Kidney epithelial cell (primary cell): ENCODE data around the gene HAGH. TPM values are rescaled to one million over a fixed set of nuclear protein-coding genes. Genes with fewer than 3 reads are reported as not detected.

Experiments
- DNase-seq: peaks from one replicate; pipeline ENCODE4 v3.0.0-alpha.2; 2010; ENCODE audit warnings: low read depth
- H3K27me3 ChIP-seq: 2 replicates; pipeline ENCODE4 v1.6.0; 2011; ENCODE audit warnings: low read length; ENCODE audit not compliant: control insufficient read depth, insufficient read depth
- H3K36me3 ChIP-seq: 2 replicates; pipeline ENCODE4 v1.5.1; 2011; ENCODE audit warnings: low read length; ENCODE audit not compliant: control insufficient read depth, insufficient read depth
- H3K4me3 ChIP-seq: 2 replicates; pipeline ENCODE4 v1.5.1; 2011; ENCODE audit warnings: low read depth, mild to moderate bottlenecking, control low read depth, low read length
- total RNA-seq: library from RNA; depleted of rRNA; stranded (reverse); fragments of >200 nt; gene quantifications from 2 replicates; pipeline ENCODE4 v1.2.3, GENCODE V29; 2015
- TF ChIP-seq, protein P1 (sequence below): IDR thresholded peaks from 2 replicates; pipeline ENCODE4 v1.5.1; 2011; ENCODE audit warnings: mild to moderate bottlenecking, moderate library complexity, low read length, control low read depth, inconsistent platforms; ENCODE audit not compliant: insufficient read depth, poor library complexity, severe bottlenecking

Gene HAGH
- total RNA-seq, 1 donor from 2014 or later: 62.8 TPM

DNA sequence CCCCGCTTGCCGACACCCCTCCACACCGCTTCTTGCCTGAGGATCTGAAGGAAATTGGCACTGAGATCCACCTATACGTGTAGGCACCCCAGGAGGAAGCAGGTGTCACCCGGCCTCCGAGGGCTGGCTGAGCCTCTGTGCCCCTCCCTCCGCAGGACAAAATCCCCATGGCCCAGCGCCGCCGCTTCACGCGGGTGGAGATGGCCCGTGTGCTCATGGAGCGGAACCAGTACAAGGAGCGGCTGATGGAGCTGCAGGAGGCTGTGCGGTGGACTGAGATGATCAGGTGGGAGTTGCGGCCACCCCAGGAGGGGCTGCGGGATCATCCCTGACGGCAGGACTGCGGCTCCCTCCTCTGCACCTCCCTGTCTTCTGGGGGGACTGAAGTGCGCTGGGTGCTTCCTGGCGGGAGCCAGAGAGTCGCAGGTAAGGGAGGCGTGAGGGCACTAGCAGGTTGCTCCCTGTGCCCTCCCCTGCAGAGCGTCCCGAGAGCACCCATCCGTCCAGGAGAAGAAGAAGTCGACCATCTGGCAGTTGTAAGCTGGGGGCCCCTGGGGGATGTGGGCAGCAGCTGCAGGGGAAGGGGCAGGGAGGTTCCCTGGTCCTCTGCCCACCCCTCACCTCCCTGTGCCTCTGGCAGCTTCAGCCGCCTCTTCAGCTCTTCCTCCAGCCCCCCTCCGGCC is 64.3 kb downstream of the HAGH start:
- H3K36me3 ChIP-seq: no peaks in the 10 kb centered on the region
- no peak for DNase-seq
- no peaks in the 10 kb centered on the region for H3K27me3 ChIP-seq
- H3K4me3 ChIP-seq: no peak overlapping the region
- TF ChIP-seq, protein P1, sequence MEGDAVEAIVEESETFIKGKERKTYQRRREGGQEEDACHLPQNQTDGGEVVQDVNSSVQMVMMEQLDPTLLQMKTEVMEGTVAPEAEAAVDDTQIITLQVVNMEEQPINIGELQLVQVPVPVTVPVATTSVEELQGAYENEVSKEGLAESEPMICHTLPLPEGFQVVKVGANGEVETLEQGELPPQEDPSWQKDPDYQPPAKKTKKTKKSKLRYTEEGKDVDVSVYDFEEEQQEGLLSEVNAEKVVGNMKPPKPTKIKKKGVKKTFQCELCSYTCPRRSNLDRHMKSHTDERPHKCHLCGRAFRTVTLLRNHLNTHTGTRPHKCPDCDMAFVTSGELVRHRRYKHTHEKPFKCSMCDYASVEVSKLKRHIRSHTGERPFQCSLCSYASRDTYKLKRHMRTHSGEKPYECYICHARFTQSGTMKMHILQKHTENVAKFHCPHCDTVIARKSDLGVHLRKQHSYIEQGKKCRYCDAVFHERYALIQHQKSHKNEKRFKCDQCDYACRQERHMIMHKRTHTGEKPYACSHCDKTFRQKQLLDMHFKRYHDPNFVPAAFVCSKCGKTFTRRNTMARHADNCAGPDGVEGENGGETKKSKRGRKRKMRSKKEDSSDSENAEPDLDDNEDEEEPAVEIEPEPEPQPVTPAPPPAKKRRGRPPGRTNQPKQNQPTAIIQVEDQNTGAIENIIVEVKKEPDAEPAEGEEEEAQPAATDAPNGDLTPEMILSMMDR: no peak

DNA sequence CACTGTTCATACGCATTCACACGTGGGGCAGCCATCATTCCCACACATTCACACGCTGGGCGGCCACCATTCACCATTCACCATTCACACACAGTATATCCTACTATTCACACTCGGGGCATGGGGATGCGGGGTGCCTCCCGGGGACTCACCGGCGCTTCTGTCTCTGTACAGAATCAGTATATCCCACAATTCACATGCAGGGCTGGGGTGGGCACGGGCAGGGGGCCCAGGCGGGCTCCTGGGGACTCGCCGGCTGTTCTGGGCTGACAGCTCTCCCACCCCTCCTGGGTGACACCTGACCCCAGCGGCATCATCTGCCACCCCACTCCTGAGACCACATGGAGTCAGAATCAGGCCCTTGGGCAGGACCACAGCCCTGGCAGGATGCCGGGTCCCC is 64.9 kb downstream of the HAGH start:
- H3K27me3 ChIP-seq: no peaks in the 10 kb centered on the region
- TF ChIP-seq, protein P1: no peak
- DNase-seq: no peak
- no peaks in the 10 kb centered on the region for H3K36me3 ChIP-seq
- H3K4me3 ChIP-seq: no peak overlapping the region

DNA sequence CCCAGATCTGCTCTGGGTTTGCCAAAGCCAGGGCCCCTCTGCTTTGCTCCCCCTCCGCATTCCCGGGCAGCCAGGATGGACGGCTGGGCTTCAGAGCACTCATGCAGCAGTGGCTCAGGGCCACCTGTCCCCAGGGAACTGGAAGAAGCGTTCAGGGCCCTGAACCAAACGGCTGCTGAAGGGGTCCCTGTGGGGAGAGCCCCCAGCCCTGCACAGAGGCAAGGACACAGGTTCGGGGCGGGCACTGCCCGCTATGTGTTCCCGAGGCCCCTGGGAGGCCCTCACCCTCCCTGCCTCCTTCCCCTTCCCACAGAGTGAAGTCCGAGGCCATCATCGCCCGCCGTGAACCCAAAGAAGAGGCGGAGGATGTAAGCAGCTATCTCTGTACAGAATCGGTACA is 65.7 kb downstream of the HAGH start:
- H3K4me3 ChIP-seq: no peak overlapping the region
- DNase-seq: no peak
- no peaks in the 10 kb centered on the region for H3K36me3 ChIP-seq
- no peaks in the 10 kb centered on the region for H3K27me3 ChIP-seq
- TF ChIP-seq, protein P1: no peak

DNA sequence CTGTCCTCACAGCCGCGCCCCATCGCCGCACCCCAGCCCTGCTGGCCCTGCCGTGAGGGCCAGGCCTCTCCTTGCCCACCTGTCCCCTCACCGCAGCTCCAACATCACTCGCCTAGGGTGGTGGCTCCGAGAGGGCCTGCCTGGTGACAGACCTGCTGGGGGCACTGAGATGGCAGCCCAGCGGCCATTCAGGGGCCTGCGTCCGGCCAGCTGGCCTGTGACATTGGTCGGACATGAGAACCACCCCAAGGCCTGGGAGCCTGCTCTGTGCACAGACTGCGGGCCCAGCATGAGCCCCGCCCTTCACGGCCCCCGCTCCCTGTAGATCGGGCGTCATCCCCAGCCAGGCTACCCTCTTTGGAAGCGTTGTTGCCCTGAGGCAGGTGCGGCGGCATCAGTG is 67.1 kb downstream of the HAGH start:
- TF ChIP-seq, protein P1: no peak
- DNase-seq: no peak
- H3K27me3 ChIP-seq: no peaks in the 10 kb centered on the region
- H3K36me3 ChIP-seq: peaks cover 2% of the 10 kb centered on the region
- no peak overlapping the region for H3K4me3 ChIP-seq

DNA sequence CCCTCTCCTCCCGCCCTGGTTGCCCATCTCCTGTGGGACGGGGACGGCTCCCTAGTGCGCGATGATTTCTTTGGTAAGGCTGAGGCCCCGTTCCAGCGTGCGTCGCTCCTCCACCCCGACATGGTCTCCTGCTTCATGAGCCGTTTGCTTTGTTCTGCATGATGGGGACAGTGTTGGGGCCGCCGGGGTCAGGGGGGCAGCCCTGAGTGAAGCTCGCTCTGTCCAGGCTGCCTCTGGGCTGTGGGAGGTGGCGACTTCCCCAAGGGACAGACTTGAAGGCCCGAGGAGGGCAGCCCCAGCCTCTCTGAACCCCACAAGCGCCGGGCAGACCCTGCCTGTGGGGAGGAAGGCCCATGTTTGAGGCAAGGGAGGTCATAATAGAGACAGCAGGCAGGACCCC is 67.7 kb downstream of the HAGH start:
- TF ChIP-seq, protein P1: no peak
- peaks cover 2% of the 10 kb centered on the region for H3K36me3 ChIP-seq
- no peak overlapping the region for H3K4me3 ChIP-seq
- no peaks in the 10 kb centered on the region for H3K27me3 ChIP-seq
- no peak for DNase-seq

DNA sequence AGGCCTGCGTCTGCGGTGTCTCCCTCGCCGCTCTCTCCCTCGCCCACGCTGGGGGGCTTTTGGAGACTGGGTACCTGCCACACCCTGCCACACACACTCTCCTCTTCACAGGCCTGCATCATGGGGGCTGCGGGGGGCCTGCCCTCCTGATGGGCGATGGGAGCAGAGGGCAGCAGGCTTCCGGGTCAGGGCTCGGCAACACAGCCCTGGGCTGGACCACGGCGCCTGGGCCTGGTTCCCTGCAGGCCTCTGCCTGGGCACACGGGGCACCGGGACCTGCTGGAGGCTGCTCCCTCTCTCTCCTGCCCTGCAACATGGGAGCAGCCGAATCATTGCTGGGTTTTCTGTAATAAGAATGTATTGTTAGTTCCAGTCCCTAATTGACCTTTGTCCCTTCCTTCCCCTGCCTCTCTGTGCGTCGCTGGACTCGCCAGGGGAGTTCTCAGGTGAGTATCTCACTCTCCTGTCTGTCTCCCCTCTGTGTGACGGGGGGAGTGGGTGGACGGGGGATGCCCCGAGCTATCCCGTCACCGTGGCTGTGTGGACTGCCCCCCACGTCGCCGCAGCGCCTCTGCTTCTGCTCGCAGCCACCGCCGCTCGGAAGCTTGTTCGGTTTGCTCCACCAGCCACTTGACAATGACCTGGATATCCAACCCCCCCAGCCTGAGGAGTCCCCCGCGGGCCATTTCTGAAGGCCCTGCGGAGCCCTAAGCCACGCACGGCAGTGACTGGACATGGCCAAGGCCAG is 68.7 kb downstream of the HAGH start:
- TF ChIP-seq, protein P1: no peak
- no peak overlapping the region for H3K4me3 ChIP-seq
- peaks cover 2% of the 10 kb centered on the region for H3K36me3 ChIP-seq
- DNase-seq: no peak
- H3K27me3 ChIP-seq: no peaks in the 10 kb centered on the region
